Measurements from ENCODE around the gene SGO2. TPM values are rescaled to one million over a fixed set of nuclear protein-coding genes. Genes with fewer than 3 reads are reported as not detected.

SGO2 gene
- polyA plus RNA-seq, 3 donors from 2014 or later: 3.4 to 6.1 (median 4.3) TPM

DNA sequence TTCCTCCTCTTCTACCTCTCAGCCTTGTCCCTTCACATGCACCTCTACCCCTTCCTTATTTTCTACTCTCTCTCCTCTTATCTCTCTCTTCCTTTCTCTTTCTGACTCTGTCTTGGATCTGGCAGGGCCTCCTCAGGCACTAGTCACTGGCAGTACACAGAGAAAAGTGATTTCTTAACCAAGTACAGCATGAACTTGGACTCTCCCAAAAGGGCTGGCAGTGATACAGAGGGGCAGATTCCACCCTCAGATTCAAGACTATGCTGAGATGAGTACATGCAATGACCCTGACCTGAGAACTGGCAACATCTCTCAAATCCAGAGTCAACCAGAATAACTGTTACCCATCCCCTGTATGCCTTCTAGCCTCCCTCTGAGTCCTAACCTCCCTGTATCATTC is 64.1 kb downstream of the SGO2 start:
- DNase-seq: no peak
- peaks cover 8 to 11% of the 10 kb centered on the region in 2 donors for H3K4me1 Mint-ChIP-seq
- no peak overlapping the region for H3K27ac Mint-ChIP-seq
- H3K9me3 Mint-ChIP-seq: peaks cover 0 to 2% (median 0%) of the 10 kb centered on the region in 6 donors
- H3K4me3 Mint-ChIP-seq: no peak overlapping the region
- H3K36me3 Mint-ChIP-seq: no peaks in the 10 kb centered on the region
- peaks cover 0 to 9% (median 8%) of the 10 kb centered on the region in 3 donors for H3K27me3 Mint-ChIP-seq (ENCODE audit: low read depth in 3 of 3)

DNA sequence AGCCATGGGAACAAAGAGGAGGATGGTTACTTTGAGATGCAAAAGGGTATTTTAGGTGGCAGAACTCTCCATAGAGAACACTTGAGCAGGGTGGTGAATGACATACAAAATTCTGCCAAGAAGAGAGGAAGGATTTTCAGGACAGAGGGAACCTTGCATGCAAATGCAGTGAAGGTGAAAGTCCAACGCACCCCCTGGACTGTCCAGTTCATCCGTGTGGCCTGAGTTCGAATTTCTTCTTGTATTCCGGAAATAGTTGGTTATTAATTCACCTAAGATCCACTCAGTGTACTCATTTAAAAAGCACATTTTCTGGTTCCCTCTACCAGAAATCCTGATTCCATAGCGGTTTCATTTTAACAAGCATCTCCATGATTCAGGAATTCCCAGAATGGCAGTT is 65.3 kb downstream of the SGO2 start:
- Mint-ChIP-seq H3K4me3 (no peak overlapping the region), H3K36me3 (no peaks in the 10 kb centered on the region), H3K27ac (no peak overlapping the region), H3K27me3 (ENCODE audit: low read depth in 3 of 3) (peaks cover 4 to 11% (median 9%) of the 10 kb centered on the region in 3 donors), H3K9me3 (peaks cover 0 to 2% (median 0%) of the 10 kb centered on the region in 6 donors), H3K4me1 (peaks cover 2% of the 10 kb centered on the region in 2 donors)
- no peak for DNase-seq

DNA sequence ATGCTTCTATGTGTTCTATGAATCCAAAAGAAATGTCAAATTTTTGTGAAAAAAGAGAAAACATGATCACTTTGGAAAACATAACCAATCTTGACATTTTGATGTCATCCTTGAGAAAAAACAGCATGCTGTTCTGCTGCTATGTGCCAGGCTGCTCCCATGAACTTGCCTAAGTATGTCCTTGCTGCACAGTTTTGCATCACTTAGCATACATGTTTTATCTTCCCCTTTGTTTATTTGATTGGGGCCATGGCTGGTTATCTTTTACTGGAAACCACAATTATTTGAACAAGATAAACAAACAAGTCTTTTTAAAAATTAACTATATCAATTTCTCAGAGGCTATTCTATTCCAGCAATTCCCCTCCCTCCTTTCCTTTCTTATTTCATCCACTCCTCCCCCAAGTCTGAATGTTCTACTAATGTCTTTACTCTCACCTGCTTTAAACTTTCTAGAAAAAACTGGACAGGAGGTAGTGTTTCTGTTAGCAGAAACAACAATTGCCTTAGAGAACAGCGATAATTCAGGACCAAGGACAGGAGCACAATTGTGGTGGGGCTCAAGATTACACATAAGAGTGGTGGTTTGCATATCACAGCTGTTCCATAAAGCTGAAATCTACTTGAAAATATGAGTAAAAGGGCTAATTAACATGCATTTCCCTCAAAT is 66.5 kb downstream of the SGO2 start:
- no peak for DNase-seq
- H3K36me3 Mint-ChIP-seq: no peaks in the 10 kb centered on the region
- H3K9me3 Mint-ChIP-seq: peaks cover 0 to 2% (median 0%) of the 10 kb centered on the region in 6 donors
- H3K4me3 Mint-ChIP-seq: no peak overlapping the region
- peaks cover 5 to 11% (median 6%) of the 10 kb centered on the region in 3 donors for H3K27me3 Mint-ChIP-seq (ENCODE audit: low read depth in 3 of 3)
- no peaks in the 10 kb centered on the region for H3K4me1 Mint-ChIP-seq
- H3K27ac Mint-ChIP-seq: no peak overlapping the region

DNA sequence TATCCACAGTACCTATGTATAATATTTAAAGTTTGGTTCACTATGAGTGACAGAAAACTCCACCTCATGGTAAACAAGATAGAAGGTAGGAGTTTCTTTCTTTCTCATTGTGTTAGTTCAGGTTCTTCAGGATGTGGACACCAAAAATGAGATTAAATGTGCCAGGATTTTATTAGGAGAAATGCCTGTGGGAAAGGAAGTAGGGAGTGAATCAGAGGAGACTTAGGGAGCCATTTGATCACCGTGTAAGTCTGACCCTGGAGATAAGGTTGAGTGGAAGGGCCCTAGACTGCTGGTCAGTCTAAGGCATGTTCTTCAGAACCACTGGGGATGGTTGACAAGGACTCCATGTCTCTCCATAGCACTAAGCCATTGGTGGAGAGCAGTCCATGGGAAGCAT is 67.9 kb downstream of the SGO2 start:
- peaks cover 7 to 10% (median 10%) of the 10 kb centered on the region in 3 donors for H3K27me3 Mint-ChIP-seq (ENCODE audit: low read depth in 3 of 3)

DNA sequence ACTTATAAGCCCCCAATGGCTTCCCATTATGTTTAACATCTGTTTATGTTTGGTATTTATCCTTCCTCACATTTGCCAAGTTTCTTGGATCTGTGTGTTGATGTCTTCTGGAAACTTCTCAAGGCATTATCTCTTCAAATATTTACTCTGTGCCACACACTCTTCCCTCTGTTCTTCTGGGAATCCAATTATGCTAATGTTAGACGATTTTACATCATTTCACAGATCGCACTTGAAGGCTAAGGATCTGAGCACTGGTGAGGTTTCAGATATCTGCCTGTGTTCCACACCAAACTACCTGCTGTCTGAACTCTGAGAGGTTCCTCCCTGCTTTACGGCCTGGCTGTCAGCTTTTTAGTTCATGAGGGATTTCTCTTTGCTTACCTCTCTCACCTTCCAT is 69.9 kb downstream of the SGO2 start:
- Mint-ChIP-seq H3K36me3 (no peaks in the 10 kb centered on the region), H3K27me3 (ENCODE audit: low read depth in 3 of 3) (peaks cover 6 to 10% (median 6%) of the 10 kb centered on the region in 3 donors), H3K9me3 (no peaks in the 10 kb centered on the region), H3K27ac (no peak overlapping the region), H3K4me1 (no peaks in the 10 kb centered on the region), H3K4me3 (no peak overlapping the region)
- no peak for DNase-seq

More for the DNA sequence above, 67.9 kb downstream of the SGO2 start:
- Mint-ChIP-seq H3K4me3 (no peak overlapping the region), H3K4me1 (no peaks in the 10 kb centered on the region), H3K36me3 (no peaks in the 10 kb centered on the region), H3K27ac (no peak overlapping the region), H3K9me3 (peaks cover 0 to 2% (median 0%) of the 10 kb centered on the region in 6 donors)
- no peak for DNase-seq

DNA sequence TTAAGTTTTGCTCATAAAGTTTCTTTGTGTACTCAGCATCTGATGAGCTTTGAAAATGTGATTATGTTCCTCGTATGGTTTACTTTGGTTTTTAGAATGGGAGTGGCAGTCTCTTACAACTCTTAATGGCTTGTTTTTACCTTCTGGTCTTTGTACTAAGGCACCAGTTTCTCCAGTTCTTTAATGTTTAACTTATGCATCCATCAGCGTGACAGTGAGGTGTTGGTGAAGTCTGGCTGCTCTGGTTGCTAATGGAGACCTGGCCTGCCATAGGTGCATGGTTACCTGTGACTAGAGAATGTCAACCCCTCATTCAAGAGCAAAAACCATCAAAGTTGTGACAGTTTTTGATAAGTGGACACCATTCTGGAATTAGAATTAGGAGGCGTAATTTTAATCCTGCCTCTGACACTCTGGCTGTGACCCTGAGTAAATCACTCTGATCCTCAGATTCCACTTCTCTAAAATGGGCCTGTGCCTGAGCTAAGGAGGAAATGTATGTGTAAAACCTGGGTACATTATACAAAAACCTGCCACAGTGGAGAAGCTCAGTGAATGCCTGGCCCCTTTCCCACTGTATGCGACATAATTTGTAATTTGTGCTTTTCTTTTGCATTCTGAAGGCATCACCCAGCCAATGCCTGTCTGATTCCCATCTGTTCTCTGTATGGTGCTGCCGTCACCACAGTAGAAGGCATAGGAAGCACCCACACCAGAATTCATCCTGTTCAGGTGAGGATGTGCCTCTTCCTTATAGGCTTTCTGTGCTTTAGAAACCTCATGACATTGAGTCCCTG is 71.0 kb downstream of the SGO2 start:
- no peaks in the 10 kb centered on the region for H3K36me3 Mint-ChIP-seq
- no peak overlapping the region for H3K27ac Mint-ChIP-seq
- peaks cover 5 to 12% (median 6%) of the 10 kb centered on the region in 3 donors for H3K27me3 Mint-ChIP-seq (ENCODE audit: low read depth in 3 of 3)
- H3K4me3 Mint-ChIP-seq: no peak overlapping the region
- H3K9me3 Mint-ChIP-seq: no peaks in the 10 kb centered on the region
- H3K4me1 Mint-ChIP-seq: no peaks in the 10 kb centered on the region
- no peak for DNase-seq

DNA sequence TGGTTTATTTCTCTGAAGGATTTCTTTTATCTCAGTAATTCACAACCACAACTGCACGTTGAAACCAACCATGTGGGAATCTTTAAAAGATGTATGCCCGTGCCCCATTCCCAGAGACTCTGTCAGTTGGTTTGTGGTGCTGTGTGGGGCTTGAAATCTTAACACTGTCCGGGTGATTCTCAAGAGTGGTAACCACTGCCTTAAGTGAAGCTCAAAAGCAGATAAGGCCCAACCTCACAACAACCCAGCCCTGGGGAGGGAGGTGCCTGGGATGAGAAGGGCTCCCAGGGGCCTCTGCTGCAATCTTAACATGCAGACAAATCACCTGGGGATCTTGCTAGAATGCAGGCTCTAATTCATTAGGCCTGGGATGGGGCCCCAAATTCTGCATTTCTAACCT is 73.2 kb downstream of the SGO2 start:
- Mint-ChIP-seq H3K9me3 (no peaks in the 10 kb centered on the region), H3K4me1 (no peaks in the 10 kb centered on the region), H3K36me3 (no peaks in the 10 kb centered on the region), H3K4me3 (no peak overlapping the region), H3K27ac (no peak overlapping the region), H3K27me3 (ENCODE audit: low read depth in 3 of 3) (peaks cover 5 to 12% (median 7%) of the 10 kb centered on the region in 3 donors)
- no peak for DNase-seq

DNA sequence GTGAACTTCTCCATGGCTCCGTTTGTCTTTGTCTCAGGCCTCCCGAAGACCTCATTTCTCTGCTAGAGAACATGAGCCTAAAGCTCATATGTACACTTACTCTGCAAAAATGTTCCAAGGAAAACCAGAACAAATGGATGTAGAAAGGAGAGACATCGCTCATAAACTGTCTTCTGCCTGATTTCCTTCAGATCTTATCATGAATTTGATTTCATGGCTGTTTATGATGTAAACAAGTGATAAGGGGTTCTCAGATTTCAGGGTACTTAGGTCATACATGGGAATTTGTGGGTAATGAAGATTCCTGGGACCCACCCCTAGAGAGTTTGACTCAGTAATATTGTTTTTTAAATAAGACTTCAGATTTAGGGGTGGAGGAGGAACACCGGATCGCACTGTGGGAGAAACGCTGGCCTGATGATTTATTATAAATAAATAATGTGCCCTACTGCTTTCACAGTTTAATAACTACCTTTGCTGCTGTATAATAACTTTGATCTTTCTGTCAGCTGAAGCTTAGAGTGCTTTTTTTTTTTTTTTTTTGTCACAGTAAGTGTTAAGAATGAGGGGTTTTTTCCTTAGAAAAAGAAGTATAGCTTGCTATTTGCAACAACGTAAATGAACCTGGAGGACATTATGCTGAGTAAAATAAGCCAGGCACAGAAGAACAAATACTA is 74.7 kb downstream of the SGO2 start:
- Mint-ChIP-seq H3K27ac (no peak overlapping the region), H3K4me1 (no peaks in the 10 kb centered on the region), H3K4me3 (no peak overlapping the region), H3K27me3 (ENCODE audit: low read depth in 3 of 3) (peaks cover 5 to 12% (median 7%) of the 10 kb centered on the region in 3 donors), H3K36me3 (no peaks in the 10 kb centered on the region), H3K9me3 (no peaks in the 10 kb centered on the region)
- DNase-seq: no peak

DNA sequence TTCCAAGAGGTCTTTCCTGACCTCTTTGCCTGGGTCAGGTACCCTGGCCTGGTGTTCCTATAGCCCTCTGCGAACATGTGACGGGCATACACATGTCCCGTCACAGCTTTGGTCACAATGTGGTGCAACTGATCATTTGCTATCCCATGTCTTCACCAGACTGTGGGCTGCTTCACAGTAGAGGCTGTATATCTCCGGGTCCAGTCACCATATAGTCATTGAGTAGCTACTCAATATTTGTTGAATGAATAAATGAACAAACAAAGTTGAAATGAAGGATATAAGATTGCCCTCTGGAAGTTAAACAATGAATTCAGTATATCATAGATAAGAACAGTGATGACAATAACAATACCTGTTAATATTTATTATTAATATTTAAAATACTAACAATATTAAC is 76.6 kb downstream of the SGO2 start:
- Mint-ChIP-seq H3K4me1 (no peaks in the 10 kb centered on the region), H3K4me3 (no peak overlapping the region), H3K27ac (no peak overlapping the region), H3K9me3 (peaks cover 0 to under 1% (median 0%) of the 10 kb centered on the region in 6 donors), H3K36me3 (no peaks in the 10 kb centered on the region), H3K27me3 (ENCODE audit: low read depth in 3 of 3) (peaks cover 2 to 11% (median 10%) of the 10 kb centered on the region in 3 donors)
- no peak for DNase-seq

DNA sequence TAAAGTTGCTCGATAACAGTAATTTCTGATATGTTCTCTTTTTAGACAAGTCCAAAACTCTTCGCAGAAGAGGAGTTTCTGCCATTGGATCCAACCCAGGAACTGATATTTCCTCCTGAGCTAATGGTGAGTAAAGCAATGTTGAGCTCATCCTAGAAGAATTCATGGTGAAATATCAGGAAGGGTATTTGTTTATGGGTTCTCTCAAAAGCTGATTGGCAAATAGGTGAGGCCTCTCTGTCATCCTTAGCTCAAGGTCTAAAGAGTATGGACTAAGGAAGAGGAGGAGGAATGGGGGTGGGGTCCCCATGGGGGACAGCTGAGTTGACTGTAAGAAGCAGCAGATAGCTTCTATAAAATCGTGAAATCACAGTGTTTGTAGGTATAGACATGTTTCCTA is 78.0 kb downstream of the SGO2 start:
- no peaks in the 10 kb centered on the region for H3K4me1 Mint-ChIP-seq
- H3K36me3 Mint-ChIP-seq: no peaks in the 10 kb centered on the region
- no peak overlapping the region for H3K4me3 Mint-ChIP-seq
- H3K27me3 Mint-ChIP-seq (ENCODE audit: low read depth in 3 of 3): peaks cover 2 to 7% (median 7%) of the 10 kb centered on the region in 3 donors
- no peak overlapping the region for H3K27ac Mint-ChIP-seq
- peaks cover 0 to 5% (median 0%) of the 10 kb centered on the region in 6 donors for H3K9me3 Mint-ChIP-seq
- no peak for DNase-seq

DNA sequence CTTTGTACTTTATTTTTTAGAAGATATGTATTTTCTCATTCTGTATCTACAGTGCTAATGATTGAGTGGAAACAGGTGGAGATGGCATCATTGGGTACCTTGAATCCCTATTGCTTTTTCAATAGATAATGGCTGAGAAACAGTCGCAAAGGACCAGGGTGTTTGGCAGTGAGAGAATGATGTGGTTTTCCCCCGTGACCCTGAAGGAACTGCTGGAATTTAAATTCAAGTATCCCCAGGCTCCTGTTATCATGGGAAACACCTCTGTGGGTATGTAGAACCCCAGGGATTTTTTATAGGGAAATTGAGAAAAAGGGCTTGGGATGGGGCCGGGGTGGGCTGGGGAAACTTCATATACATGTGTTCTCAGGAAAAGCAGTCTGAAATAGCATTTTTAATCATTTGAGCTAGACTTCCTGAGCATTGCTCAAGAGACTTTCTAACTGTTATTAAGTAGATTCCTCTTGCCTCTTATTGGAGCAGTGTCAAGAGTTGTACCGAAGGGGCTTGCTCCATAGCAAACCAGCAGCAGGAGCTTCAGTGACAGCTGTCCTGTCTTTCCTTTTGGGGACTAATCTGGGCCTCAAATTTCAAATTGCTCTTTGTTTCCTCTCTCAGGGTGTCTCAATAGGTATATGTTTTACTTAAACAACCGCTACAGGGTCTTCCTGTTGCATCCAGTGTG is 78.7 kb downstream of the SGO2 start:
- Mint-ChIP-seq H3K9me3 (peaks cover 0 to 5% (median 0%) of the 10 kb centered on the region in 6 donors), H3K4me3 (no peak overlapping the region), H3K27ac (no peak overlapping the region), H3K27me3 (ENCODE audit: low read depth in 3 of 3) (peaks cover 2 to 10% (median 7%) of the 10 kb centered on the region in 3 donors), H3K36me3 (no peaks in the 10 kb centered on the region), H3K4me1 (no peaks in the 10 kb centered on the region)
- DNase-seq: no peak

DNA sequence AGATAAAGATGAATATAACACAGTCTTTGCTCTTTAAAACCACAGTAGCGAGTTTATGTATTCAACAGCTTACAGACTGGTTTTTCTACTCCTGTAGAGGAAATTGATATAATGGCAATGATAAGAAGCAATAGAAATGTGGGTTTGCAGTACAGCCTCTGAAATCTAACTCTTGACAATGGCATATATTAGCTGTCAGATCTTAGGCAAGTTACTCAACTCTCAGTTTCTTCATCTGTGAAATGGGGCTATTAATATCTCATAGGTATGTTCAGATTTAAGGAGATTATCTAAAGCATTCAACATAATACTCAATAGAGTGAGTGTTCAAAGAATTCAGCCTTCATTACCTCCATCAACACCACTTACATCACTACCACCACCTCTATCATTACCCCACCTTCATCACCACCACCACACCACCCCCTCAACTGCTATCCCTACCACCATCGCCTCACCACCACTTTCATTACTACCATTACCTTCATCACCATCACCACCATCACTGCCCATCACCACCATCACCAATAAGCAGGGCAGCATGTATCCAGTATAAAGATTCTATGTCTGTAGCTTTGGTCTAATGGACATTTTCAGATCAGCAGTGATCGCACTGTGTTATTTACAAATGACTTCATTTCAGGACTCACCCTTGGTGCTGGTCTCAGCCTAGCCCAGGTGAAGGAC is 82.5 kb downstream of the SGO2 start:
- no peak for DNase-seq
- H3K9me3 Mint-ChIP-seq: peaks cover 0 to 5% (median 0%) of the 10 kb centered on the region in 6 donors
- no peak overlapping the region for H3K4me3 Mint-ChIP-seq
- H3K36me3 Mint-ChIP-seq: no peaks in the 10 kb centered on the region
- no peak overlapping the region for H3K27ac Mint-ChIP-seq
- no peaks in the 10 kb centered on the region for H3K4me1 Mint-ChIP-seq
- H3K27me3 Mint-ChIP-seq (ENCODE audit: low read depth in 3 of 3): peaks cover 3 to 14% (median 8%) of the 10 kb centered on the region in 3 donors

DNA sequence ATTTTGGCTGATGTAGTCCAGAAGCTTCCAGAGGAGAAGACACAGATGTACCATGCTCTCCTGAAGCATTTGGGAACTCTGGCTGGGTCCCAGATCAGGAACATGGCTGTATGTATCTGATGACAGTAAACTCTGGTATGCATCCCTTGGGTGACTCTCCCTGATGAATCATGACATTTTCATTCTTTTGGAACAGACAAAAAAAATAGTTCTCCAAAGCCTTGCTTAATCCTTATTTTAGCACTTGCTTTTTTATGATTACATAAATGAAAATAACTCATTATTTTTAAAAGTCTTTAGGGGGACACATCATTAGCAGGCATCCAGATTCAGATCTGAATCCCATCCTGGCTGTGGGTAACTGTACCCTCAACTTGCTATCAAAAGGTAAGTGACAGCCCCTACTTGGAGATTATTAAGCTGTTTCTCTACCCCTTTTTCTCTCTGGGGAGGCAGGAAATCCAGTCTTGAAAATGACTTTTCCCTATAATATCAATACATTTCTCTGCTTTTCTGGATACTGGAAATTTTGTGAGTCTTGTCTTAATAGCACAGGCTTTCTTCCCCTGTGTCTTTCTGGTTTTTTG is 83.1 kb downstream of the SGO2 start:
- no peak overlapping the region for H3K27ac Mint-ChIP-seq

More for the DNA sequence above, 83.1 kb downstream of the SGO2 start:
- no peak for DNase-seq
- Mint-ChIP-seq H3K36me3 (no peaks in the 10 kb centered on the region), H3K4me3 (no peak overlapping the region), H3K27me3 (ENCODE audit: low read depth in 3 of 3) (peaks cover 3 to 15% (median 8%) of the 10 kb centered on the region in 3 donors), H3K4me1 (no peaks in the 10 kb centered on the region), H3K9me3 (peaks cover 0 to 5% (median 0%) of the 10 kb centered on the region in 6 donors)
